CD4-positive, alpha-beta T cell treated with Interleukin-15 for 1 hour (primary cell): Measurements from ENCODE around the gene CHD9.
"Not testable (repeated sequence)": the region's sequence is repeated elsewhere in the genome, so short reads cannot be mapped to it uniquely, and the experiment has no call there.

ENCODE experiments used
- DNase-seq: peaks from one replicate; pipeline ENCODE4 v3.0.0-alpha.2; 2020

The CHD9 gene

DNA sequence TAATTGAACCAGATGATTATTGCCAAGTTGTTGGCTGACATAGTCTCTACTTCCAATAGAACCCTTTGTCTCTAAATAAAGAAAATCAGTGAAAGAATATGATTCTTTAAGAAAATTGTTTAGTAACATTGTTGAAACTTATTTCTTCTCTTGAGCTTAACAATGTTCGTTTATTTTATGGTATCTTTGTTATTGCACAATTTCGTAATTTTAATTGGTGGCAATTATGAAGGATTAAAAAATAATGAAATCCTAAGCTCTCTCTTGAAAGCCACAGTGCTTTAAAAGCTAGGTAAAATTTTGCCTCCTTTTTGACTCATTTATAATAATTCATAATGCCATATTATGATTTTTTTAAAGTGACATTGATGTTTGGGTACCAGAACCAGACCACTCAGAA is 230.4 kb downstream of the CHD9 start:
- no peak for DNase-seq

DNA sequence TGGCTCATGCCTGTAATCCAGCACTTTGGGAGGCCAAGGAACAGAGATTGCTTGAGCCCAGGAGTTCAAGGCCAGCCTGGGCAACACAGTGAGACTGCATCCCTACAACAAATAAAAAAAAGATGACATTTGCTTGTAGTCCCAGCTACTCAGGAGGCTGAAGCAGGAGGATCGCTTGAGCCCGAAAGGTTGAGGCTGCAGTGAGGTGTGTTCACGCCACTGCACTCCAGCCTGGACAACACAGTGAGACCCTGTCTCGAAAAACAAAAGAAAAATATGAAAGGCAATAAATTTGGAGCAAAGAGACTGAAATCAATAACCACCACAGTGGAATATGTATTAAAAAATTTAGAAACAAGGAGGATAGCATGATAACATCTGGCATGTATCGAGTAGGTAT is 235.7 kb downstream of the CHD9 start:
- no peak for DNase-seq

DNA sequence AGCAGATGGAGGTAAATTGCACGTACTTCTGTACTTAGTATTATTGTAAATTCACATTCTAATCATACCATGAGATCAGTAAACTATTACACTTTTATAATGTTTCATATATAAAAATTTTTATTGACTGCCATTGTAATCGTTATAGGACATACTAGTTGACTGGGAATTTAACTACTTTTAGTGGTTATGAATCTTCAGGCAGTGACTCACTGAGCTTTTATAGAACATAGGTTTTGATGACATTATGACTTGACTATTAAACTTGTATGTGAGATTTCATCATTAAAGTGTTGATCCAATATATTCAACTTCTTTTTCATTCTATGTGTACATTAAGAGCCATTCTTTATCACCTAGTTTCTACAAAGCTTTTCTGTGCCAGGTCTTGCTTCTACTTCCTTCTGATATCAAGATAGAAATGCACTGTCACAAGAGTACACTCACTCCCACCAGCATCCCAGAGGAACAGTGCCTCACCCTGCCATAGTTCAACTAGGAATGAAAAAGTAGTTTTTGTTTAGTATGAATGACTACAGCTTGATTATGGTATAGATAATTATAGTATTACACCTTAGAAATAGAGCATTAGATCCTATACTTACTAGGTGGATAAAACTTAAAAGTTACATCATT is 237.1 kb downstream of the CHD9 start:
- no peak for DNase-seq

DNA sequence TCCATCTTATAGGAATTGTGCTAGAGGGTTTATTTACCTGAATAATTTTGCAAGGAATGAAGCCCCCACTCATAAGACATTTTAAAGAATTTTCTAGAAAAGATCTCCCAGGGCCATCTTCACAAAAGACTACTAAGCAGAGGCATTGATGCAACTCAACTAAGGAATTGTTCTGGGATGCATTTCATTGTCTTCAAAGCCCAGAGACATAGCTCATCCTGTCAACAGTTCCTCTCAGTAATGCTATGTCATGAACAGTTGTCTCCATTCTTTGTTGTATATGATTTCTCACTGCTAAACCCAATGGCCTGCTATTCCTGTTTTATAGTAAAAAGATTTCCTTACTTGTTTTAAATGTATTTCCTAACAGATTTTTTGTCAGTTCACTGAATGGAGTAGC is 242.7 kb downstream of the CHD9 start:
- DNase-seq: no peak

DNA sequence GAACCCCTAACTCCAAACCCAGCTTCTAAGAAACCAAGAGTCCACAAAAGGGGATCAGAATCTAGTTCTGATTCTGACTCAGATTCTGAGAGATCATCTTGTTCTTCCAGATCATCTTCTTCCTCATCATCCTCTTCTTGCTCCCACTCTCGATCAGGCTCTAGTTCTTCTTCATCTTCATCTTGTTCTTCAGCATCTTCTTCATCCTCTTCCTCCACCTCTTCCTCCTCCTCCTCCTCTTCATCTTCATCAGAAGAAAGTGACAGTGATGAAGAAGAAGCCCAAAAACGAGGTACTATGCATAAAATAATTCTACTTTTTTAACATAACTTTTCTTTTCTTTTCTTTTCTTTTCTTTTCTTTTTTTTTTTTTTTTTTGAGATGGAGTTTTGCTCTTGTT is 249.5 kb downstream of the CHD9 start:
- DNase-seq: no peak

DNA sequence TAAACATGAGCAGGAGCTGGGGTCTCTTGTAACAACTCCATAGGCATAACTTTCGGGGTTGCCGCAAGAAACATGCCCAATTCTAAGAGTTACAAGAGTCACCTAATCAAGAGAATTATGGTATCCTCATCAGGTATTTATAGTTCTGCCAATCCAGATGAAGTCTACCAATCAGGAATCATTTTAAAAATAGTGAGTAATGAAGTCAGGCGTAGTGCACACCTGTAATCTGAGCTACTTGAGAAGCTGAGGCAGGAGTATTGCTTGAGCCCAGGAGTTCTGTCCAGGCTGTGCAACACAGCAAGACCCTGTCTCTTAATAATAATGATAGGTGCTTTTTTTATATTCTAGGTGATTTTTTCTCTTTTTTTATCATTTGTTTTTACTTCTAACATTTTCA is 251.0 kb downstream of the CHD9 start:
- no peak for DNase-seq

DNA sequence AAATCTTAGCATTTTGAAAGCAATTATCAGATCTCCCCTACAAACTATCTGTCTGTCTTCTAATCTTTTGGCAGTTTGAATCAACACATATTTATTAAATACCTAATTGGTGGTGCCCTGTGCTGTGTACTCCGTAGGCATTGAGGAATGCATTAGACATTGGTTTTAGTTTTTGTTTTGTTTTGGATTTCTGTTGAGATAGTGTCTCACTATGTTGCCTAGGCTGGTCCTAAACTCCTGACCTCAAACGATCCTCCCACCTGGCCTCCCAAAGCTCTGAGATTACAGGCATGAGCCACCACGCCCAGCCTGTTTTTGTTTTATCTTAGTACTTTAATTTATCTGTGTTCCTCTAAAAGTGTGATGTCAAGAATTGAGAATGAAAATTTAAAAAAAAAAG is 254.7 kb downstream of the CHD9 start:
- no peak for DNase-seq

DNA sequence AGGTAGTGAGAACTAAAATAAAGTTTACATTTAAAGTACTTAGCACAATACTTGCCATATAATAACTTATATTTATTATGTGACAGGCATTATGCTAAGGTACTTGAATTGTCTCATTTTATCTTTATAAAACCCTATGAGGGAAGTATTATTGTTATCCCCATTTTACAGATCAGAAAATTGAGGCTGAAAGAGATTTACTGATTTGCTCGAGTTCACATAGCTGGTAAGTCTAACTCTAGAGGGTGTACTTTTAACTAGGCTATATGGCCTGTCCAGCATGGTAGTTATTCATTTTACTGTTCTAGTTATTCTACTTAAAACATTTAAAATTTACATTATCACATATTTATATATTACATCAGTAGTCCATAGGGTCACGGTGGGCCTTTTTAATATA is 266.2 kb downstream of the CHD9 start:
- DNase-seq: no peak

DNA sequence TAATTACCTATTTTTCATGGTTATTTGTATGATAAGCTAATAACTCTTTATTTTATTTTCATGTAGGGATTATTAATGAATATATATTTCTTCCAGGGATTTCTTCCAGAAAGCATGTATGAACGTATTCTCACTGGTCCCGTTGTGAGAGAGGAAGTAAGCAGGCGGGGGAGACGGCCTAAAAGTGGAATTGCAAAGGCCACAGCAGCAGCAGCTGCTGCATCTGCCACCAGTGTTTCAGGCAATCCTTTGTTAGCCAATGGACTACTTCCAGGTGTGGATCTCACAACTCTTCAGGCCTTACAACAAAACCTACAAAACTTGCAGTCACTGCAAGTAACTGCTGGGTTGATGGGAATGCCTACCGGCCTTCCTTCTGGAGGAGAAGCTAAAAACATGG is 269.1 kb downstream of the CHD9 start:
- no peak for DNase-seq

DNA sequence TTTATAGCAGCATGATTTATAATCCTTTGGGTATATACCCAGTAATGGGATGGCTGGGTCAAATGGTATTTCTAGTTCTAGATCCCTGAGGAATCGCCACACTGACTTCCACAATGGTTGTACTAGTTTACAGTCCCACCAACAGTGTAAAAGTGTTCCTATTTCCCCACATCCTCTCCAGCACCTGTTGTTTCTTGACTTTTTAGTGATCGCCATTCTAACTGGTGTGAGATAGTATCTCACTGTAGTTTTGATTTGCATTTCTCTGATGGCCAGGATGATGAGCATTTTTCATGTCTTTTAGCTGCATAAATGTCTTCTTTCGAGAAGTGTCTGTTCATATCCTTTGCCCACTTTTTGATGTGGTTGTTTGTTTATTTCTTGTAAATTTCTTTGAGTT is 276.2 kb downstream of the CHD9 start:
- DNase-seq: not testable (repeated sequence)

DNA sequence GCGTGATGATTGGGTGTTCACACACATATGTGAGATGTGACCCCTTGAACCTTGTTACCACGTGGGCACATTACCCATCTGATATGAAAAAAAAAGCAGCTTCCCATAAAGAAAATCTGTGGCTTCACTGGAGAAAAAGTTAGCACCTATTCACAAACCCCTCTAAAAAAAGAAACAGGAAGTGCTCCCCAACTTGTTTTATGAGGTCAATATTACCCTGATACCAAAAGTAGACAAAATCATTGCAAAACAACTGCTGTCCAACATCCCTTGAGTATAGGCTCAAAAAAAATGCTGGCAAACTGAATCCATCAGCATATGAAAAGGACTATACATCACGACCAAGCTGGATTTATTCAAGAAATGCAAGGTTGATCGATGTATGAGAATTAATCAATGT is 279.8 kb downstream of the CHD9 start:
- DNase-seq: no peak

DNA sequence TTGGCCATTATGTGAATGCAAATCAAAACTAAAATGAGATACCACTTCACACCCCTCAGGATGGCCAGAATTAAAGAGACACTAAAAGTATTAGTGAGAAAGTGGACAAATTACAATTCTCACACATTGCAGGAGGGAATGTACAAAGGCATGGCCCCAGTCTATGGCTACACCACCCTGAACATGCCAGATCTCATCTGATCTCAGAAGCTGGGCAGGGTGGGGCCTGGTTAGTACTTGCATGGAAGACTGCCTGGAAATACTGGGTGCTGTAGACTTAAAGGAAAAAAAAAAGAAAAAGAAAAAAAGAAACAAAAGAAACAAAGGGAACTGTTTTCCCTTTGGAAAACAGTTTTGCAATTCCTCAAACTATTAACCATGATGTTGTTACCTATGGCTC is 282.5 kb downstream of the CHD9 start:
- DNase-seq: no peak

DNA sequence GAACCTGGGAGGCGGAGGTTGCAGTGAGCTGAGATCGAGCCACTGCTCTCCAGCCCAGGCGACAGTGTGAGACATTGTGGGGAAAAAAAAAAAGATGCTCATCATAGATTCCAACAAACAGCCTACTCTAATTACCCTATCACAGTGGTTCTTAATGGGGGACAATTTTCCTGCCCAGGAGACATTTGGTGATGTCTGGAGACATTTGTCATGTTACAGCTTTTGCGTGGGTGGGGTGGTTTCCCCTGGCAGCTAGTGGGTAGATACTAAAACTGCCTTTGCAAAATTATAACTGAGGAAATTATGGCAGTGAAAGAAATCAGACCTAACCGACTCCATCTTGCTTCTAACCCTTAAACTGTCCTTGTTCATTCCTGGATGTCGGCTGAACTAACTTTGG is 287.0 kb downstream of the CHD9 start:
- DNase-seq: no peak

DNA sequence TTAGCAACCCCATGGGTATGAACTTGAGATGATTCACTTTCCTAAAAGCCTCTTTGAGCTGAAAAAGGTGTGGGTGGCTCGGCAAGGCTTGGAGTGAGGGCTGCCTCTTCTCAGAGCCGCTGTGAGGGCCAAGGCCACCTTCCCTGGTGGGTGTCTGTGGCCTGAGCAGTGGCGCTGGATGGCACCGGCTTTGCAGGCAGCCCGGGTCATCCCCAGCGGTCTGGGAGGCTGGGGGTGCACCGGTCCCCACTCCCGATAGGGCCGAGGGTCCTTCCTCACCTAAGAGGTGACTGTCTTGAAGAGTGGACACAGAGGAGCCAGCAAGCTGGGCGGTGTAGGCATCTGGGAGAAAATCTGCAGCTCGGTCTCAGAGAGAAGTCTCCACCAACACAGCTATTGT is 300.3 kb downstream of the CHD9 start:
- no peak for DNase-seq

DNA sequence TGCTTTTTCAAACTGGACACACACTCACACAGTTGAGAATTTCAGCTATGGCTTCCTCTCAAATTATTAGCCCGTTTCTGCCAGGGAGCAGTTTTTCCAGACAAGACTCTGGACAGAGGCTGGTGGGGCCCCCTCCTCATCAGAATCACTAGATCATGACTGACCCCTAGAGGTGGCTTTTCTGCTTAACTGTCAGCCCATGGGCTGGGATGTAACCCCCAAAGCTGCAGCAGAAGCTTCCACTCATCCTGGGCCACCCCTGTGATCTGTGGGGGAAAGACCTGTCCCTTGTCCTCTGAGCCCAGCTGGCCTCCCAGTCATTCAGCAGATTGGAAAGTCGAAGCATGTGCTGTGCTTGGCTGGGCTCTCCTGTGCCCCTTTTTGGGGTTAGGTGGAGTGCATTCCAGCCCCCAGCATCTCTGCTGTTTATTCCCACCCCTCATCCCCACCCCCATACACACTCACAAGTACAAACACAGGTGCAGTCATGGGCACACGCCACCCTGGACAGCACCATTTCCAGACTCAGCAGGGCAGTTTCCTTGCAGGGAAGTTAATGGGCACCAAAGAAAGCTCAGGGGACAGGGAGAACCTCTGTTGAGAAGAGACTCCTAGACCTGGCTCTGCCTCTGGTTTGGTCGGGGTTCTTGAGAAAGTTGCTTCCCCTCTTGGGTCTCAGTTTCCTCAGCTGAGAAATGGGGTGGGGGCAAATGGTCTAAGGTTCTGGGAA is 301.9 kb downstream of the CHD9 start:
- DNase-seq: no peak

DNA sequence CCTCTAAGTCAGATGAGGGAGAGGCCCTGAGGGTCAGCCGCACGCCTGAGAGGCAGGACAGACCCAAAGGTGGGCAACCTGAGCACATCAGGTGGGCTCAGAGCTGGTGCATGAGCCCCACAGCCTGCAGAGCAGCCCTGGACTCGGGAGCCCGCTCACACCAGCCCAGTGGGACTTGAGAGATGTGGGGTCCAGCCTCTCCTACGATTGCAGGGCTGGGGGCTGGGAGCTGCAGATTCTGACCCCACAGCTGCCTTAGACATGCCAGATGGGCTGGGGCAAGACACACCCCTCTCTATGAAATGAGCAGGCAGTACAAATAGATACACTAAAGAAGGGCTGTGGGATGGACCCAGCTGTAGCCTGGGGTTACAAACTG is 302.4 kb downstream of the CHD9 start:
- DNase-seq: no peak

DNA sequence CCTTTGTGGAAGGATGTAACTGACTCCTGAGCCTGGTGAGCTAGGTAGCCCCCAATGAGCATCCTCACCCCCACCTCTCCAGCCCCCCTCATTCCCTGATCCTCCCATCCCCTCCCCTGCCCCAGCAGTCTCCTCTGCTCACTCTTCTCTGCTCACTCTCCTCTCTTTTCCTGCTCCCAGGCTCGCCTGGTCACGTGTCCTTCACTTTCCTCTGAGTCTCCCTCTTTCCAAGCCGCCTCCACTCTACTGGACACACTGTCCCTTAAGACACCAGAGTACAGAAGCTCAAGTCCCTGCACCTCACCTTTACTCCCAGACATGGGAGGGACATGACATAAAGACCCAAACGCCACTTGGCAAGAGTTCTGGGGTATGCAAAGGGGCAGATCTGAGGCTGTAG is 303.2 kb downstream of the CHD9 start:
- no peak for DNase-seq

DNA sequence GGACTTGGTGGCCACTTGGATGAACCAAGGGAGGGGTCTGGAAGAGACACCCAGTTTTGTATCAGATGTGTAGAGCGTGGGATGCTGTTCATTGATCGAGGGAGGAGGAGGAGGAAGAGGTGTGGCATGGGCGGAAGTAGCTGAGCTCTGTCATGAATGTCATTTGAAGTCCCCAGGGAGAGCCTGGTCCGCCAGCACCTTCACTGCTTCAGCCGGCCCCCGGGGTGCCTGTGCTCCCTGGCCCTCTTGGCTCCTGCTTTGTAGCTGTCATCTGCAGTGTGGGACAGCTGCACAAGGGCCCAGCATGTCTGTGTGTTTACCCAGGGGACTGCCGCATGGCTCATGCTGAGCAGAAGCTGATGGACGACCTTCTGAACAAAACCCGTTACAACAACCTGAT is 304.1 kb downstream of the CHD9 start:
- DNase-seq: no peak

DNA sequence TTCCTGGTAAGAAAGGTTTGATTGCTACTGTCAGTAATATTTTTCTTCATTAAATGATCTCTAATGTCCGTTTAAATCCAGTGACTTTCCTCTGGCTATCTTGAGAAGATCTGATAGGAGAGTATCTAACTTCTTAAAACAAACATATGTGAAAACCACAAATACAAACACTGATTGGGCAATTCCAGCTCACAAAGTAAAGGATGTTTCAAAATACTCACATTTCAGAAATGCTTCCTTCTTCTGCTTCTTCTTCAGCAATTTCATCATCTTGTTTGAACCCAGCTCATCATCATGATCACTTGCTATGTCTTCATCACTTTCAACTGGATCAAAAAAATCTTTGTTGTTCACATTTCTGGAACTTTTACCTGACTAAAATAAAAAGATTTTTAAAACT is 315.1 kb downstream of the CHD9 start:
- DNase-seq: no peak

DNA sequence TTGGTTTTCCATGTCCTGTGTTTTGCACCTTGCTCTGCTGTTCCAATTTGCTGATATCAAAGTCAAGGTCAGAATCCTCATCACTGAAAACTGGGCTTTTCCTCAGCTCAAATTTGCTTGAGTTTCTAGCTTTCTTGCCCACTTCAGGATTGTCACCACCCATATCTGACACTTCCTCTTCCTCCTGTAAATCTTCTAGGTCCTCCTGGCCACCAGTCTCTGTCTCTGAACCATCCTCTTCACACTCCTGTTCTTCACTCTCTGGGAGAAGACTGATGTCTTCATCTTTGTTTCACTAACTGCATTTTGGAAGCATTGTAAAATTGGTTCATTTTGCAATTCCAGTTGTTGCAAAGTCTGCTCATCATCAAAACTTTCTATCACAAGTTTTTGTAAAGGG is 316.0 kb downstream of the CHD9 start:
- no peak for DNase-seq

DNA sequence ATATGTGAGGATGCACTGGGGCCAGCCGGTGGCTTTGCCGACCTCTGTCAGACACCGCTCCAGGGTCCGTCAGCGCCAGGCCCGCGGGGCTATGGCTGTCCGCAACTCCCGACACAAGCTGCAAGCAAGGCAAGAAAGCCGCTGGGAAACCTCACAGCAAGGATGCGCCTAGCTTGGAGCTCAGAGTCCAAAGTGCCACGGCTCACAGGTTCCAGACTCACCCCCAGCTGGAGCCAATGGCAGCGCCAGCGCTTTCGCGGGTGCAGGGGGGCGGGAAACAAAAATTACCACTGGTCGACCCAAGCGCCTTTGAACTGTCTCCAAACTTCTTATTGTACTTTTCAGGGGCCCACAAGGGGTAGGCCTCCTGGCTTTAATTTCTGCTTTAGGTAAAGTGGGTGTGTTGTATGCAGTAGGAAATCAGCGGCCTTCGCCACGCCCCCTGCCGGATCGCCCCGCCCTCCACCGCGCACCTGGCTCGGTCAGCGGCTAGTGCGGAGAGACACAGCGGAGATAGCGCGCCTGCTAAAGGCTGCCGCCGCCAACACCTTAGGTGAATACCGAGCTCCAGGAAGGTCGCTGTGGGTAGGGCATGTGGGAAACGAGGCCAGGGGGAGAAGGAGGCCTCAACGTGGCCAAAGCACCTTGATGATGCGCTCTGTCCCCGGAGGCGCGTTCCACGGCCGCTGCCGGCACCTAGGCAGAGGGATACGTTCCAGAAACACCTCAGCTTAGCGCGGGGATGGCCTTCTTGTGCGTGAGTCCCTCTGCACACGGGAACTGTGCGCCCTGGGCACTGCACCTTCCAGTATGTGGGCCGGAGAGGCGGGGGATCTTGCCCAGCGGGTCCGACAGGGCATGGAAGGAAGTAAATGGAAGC is 318.4 kb downstream of the CHD9 start:
- peak; percentile 79 for DNase-seq

DNA sequence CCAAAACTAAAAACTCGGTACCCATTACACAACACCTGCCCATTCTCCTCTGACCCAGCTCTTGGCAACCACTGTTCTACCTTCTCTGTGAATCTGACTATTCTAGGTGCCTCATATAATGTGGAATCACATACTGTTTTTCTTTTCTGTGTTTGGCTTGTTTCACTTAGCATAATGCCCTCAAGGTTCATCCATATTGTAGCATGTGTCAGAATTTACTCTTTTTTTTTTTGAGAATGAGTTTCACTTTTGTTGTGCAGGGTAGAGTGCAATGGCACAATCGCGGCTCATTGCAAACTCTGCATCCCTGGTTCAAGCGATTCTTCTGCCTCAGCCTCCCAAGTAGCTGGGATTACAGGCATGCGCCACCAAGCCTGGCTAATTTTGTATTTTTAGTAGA is 320.0 kb downstream of the CHD9 start:
- DNase-seq: no peak

DNA sequence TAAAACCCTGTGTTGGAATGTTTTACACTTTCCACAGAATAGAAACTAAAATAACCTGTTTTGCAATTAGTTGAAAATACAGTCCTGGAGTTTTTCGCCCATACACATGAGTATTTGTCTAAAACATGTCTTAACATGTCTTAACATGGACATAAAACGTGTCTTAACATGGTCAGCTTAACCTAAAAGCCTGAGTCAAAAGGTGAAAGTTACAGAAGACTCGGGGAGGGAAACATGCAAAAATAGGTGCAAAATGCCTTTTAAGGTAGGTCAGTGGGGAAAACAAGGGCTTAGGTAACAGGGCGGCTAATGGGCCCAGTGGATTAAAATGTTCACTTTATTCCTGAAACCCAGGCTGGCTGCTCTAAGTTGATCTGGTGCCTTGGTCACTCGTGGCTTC is 323.3 kb downstream of the CHD9 start:
- DNase-seq: no peak
